Measurements from ENCODE around the gene KCNQ1OT1.

Gene KCNQ1OT1

GRCh38 chr11:2574043-2574552 is 125.7 kb downstream of the KCNQ1OT1 start:
- no peak overlapping the region for H3K4me3 ChIP-seq (ENCODE audit: low read depth, low read length)

GRCh38 chr11:2573240-2574042 is 126.4 kb downstream of the KCNQ1OT1 start:
- no peak overlapping the region for H3K4me3 ChIP-seq (ENCODE audit: low read depth, low read length)

GRCh38 chr11:2572491-2573239 is 127.1 kb downstream of the KCNQ1OT1 start:
- no peak overlapping the region for H3K4me3 ChIP-seq (ENCODE audit: low read depth, low read length)

- H3K4me3 ChIP-seq (ENCODE audit: low read depth, low read length), result no peak overlapping the region
Observed at GRCh38 chr11:2571598-2572281, 128.1 kb downstream of the KCNQ1OT1 start.

GRCh38 chr11:2570841-2571597 is 128.8 kb downstream of the KCNQ1OT1 start:
- no peak overlapping the region for H3K4me3 ChIP-seq (ENCODE audit: low read depth, low read length)

GRCh38 chr11:2570211-2570811 is 129.5 kb downstream of the KCNQ1OT1 start:
- no peak overlapping the region for H3K4me3 ChIP-seq (ENCODE audit: low read depth, low read length)

GRCh38 chr11:2569731-2570210 is 130.0 kb downstream of the KCNQ1OT1 start:
- no peak overlapping the region for H3K4me3 ChIP-seq (ENCODE audit: low read depth, low read length)

- no peak overlapping the region for H3K4me3 ChIP-seq (ENCODE audit: low read depth, low read length)
Observed at GRCh38 chr11:2569321-2569721, 130.5 kb downstream of the KCNQ1OT1 start.

GRCh38 chr11:2567026-2567671 is 132.6 kb downstream of the KCNQ1OT1 start:
- H3K4me3 ChIP-seq (ENCODE audit: low read depth, low read length), result no peak overlapping the region

GRCh38 chr11:2566223-2567025 is 133.4 kb downstream of the KCNQ1OT1 start:
- no peak overlapping the region for H3K4me3 ChIP-seq (ENCODE audit: low read depth, low read length)

- H3K4me3 ChIP-seq (ENCODE audit: low read depth, low read length), result no peak overlapping the region
Observed at GRCh38 chr11:2565447-2566222, 134.2 kb downstream of the KCNQ1OT1 start.

- H3K4me3 ChIP-seq (ENCODE audit: low read depth, low read length), result no peak overlapping the region
Observed at GRCh38 chr11:2564588-2565425, 135.0 kb downstream of the KCNQ1OT1 start.

GRCh38 chr11:2564008-2564530 is 135.7 kb downstream of the KCNQ1OT1 start:
- H3K4me3 ChIP-seq (ENCODE audit: low read depth, low read length), result no peak overlapping the region

- no peak overlapping the region for H3K4me3 ChIP-seq (ENCODE audit: low read depth, low read length)
Observed at GRCh38 chr11:2563213-2564007, 136.4 kb downstream of the KCNQ1OT1 start.

GRCh38 chr11:2562890-2563212 is 136.9 kb downstream of the KCNQ1OT1 start:
- H3K4me3 ChIP-seq (ENCODE audit: low read depth, low read length), result no peak overlapping the region
